Measurements from ENCODE around the gene ADORA1. TPM values are rescaled to one million over a fixed set of nuclear protein-coding genes. Genes with fewer than 3 reads are reported as not detected.

The ADORA1 gene
- total and polyA plus RNA-seq, 2 of the 4 experiments (the other 2 are of a cell fraction): 0.36 to 0.56 TPM

GRCh38 chr1:203167026-203167912, 39.7 kb downstream of the ADORA1 start:
- H3K23ac ChIP-seq (ENCODE audit: low read depth, low read length): no peak overlapping the region
- no peak overlapping the region for H2BK15ac ChIP-seq (ENCODE audit: low read depth, low read length)
- H3K18ac ChIP-seq (ENCODE audit: low read depth, low read length): no peak overlapping the region
- H3K4me3 ChIP-seq (ENCODE audit: insufficient read depth, low read depth, low read length): no peak overlapping the region
- H3K79me1 ChIP-seq (ENCODE audit: low read depth in 1 of 2, low read length in 2 of 2): no peaks in the 10 kb centered on the region
- ATAC-seq (ENCODE audit: low read depth) (no peak), DNase-seq (no peak)
- no peaks in the 10 kb centered on the region for H3K9me1 ChIP-seq (ENCODE audit: insufficient read depth, low read length)
- 92% methylated on average over 3 of the region's 23 CpGs; no CpG with 5 or more reads in 1 of the 2 experiments for WGBS, 2 experiments (ENCODE audit: extremely low coverage in 2 of 2, insufficient read length in 1 of 2)
- peaks cover 20% of the 10 kb centered on the region for H3K27me3 ChIP-seq (ENCODE audit: control insufficient read depth, insufficient read depth, low read length)
- CTCF ChIA-PET: no interaction called here
- H4K91ac ChIP-seq (ENCODE audit: insufficient read depth, low read depth, low read length): no peak overlapping the region
- no peak overlapping the region for H3K9ac ChIP-seq (ENCODE audit: low read depth, low read length)
- no peak overlapping the region for H4K5ac ChIP-seq (ENCODE audit: low read depth, low read length)
- dilution Hi-C loops (cut with HindIII; ENCODE audit: low sequenced_read_pairs, unreplicated experiment) (no loop called here), in situ Hi-C loops (cut with MboI; ENCODE audit: low sequenced_read_pairs) (no loop called here), intact Hi-C loops (cut with micrococcal nuclease) (no loop called here)
- H2BK120ac ChIP-seq (ENCODE audit: low read depth, low read length): no peak overlapping the region
- no peaks in the 10 kb centered on the region for H3K9me3 ChIP-seq (ENCODE audit: control insufficient read depth, insufficient read depth, low read length)
- H2BK20ac ChIP-seq (ENCODE audit: low read depth, low read length): no peak overlapping the region
- no peak overlapping the region for H2AK5ac ChIP-seq (ENCODE audit: low read depth, low read length)
- no peaks in the 10 kb centered on the region for H4K20me1 ChIP-seq (ENCODE audit: insufficient read depth, low read length)
- no peaks in the 10 kb centered on the region for H3K36me3 ChIP-seq (ENCODE audit: control insufficient read depth, insufficient read depth, low read length)
- no peak overlapping the region for H3K4me2 ChIP-seq (ENCODE audit: low read depth, low read length)
- no peak overlapping the region for H2BK5ac ChIP-seq (ENCODE audit: low read depth, low read length, poor library complexity, severe bottlenecking)
- no peaks in the 10 kb centered on the region for H3K4me1 ChIP-seq (ENCODE audit: control insufficient read depth, insufficient read depth, low read length)
- no peak overlapping the region for H3K56ac ChIP-seq (ENCODE audit: extremely low read depth, insufficient read depth, low read length)
- H3K4ac ChIP-seq (ENCODE audit: low read depth, low read length): no peak overlapping the region
- H2AK9ac ChIP-seq (replicated peaks; ENCODE audit: low read depth, low read length, poor library complexity): no peak overlapping the region
- POLR2A ChIA-PET (ENCODE audit: unreplicated experiment): no interaction called here
- no peak overlapping the region for H2AFZ ChIP-seq (replicated peaks; ENCODE audit: low read length, poor library complexity)
- H3K14ac ChIP-seq (replicated peaks; ENCODE audit: low read depth, low read length): no peak overlapping the region
- no peak overlapping the region for H3K27ac ChIP-seq (ENCODE audit: insufficient read depth, low read length)
- H4K8ac ChIP-seq (ENCODE audit: low read depth in 2 of 2, low read length in 2 of 2): no peak overlapping the region
- BruUV-seq (replicated peaks): no TSS peak
- no peak for TF ChIP-seq CHD1 (IDR thresholded peaks at IDR 0.05; ENCODE audit: low read depth, low read length)
- no peak for TF ChIP-seq POLR2A (IDR thresholded peaks at IDR 0.05; ENCODE audit: low read depth, low read length)
- TF ChIP-seq RCOR1 (IDR thresholded peaks at IDR 0.05; ENCODE audit: insufficient replicate concordance, low read length): no peak
- TF ChIP-seq NFE2L2 (IDR thresholded peaks at IDR 0.05; ENCODE audit: low read depth, low read length): no peak
- TF ChIP-seq BHLHE40 (IDR thresholded peaks at IDR 0.05; ENCODE audit: low read depth, low read length): no peak
- TF ChIP-seq CTCF (conservative IDR thresholded peaks at IDR 0.05; ENCODE audit: low read depth, low read length): no peak
- no peak for TF ChIP-seq USF2 (IDR thresholded peaks at IDR 0.05; ENCODE audit: low read depth, low read length)
- no peak for TF ChIP-seq ELK1 (IDR thresholded peaks at IDR 0.05; ENCODE audit: borderline replicate concordance, low read depth, low read length)
- no peak for TF ChIP-seq RAD21 (IDR thresholded peaks at IDR 0.05; ENCODE audit: low read length)
- TF ChIP-seq MAFK (IDR thresholded peaks at IDR 0.05; ENCODE audit: low read depth, low read length): no peak
- no peak for TF ChIP-seq FOS (IDR thresholded peaks at IDR 0.05; ENCODE audit: low read depth, low read length)
- TF ChIP-seq CEBPB (IDR thresholded peaks at IDR 0.05; ENCODE audit: low read depth, low read length): no peak
- no peak for TF ChIP-seq MAZ (IDR thresholded peaks at IDR 0.05; ENCODE audit: borderline replicate concordance, low read depth, low read length)
- no peak for TF ChIP-seq RFX5 (IDR thresholded peaks at IDR 0.05; ENCODE audit: low read depth, low read length)
- no peak for TF ChIP-seq SMC3 (IDR thresholded peaks at IDR 0.05; ENCODE audit: low read depth, low read length)

Measured in IMR-90 (cell line).